GM21360 (cell line): Measurements from ENCODE around the gene KRT72.

Experiments
- ATAC-seq: cut with Tn5 transposase; IDR thresholded peaks from one replicate; pipeline ENCODE4 v1.9.1; 2021; ENCODE audit warnings: mild to moderate bottlenecking, moderate library complexity; ENCODE audit not compliant: unreplicated experiment

KRT72 gene

GRCh38 chr12:52630599-52631200, 29.4 kb upstream of the KRT72 start:
- no peak for ATAC-seq

DNA sequence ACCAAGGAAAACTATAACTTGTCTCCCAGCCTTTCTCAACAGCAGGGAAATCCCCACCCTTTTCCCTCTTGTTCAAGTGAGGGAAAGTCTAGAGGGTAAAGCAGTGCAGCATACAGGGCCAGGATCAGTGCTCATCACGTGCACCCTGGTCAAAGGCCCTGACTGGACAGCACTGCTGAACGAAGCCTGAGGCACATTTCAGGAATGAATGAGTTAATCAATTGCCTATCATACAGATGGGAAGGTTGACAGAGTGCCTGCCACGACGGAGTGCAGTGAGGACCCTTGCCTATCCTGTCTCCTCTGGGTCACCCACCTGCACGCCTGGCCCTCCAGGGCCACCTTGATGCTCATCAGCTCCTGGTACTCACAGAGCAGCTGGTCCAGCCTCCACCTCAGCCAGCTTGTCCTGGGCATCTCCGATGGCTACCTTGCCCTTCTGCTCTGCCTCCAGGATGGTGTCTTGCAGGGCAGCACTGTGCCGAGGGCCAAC, 28.8 kb upstream of the KRT72 start:
- ATAC-seq, result no peak

DNA sequence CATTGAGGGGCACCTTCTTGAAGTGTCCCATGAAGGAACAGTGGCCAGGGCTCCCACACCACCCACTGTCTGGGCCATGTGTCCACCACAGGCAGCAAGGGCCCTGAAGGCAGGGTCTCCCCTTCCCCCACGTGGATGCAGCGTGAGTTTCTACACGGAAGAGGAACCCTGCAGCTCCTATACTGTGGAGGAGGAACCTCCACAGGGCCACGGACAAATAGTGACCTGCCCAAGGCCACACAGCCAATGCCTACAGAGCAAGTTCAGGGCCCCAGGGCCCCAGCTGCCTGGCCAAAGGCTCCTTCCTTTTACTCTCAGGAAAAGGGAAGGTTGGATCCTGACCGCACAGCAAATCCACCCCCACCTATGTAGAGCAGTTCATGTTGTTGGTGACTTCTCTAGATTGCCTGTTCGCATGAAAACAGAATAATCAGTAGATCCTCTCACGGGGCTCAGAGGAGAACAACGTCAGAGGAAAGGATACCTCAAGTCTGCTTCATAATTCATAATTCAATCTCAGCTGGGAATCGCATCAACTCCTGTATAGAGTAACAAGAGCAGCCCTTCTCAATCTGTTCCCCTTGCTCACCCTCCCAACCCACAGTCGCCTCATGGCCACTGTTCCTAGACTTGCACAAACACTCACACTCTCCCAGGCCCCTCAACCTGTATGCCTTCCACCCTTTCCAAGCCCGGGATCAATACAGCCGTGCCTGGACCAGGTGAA, 28.2 kb upstream of the KRT72 start:
- no peak for ATAC-seq

GRCh38 chr12:52628841-52629240, 27.6 kb upstream of the KRT72 start:
- ATAC-seq, result no peak

GRCh38 chr12:52628111-52628507, 26.8 kb upstream of the KRT72 start:
- no peak for ATAC-seq

DNA sequence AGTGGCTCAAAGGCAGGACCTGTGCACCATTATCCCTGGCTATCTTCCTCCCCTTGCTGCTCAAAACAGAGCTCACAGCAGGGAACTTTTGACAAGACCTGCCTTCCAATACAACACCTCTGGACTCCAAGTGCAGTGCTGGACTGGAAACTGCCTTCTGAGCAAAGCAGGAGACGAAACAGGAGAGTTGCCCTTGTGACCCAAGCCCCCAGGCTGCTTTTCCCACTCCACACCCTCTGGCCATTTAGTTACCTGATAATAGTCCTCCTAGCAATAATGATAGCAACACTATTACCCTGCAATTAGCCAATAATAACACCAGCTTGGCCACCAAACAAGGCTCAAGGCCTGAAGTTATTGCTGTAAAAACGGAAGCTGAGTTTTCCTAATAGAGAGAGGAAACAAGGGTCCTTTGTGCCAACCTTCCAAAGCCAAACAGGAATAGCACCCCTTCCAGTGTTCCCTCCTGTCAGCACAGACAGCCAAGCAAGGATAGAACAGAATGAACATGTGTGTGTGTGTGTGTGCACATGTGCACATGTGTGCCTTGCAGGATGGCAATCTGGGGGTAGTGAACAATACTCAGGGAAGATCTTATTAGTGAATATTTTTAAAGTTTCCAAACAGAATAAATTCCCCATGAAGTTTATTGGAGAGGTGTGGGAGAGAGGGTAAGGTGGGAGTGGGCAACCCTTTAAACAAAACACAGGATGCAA, 26.3 kb upstream of the KRT72 start:
- no peak for ATAC-seq

DNA sequence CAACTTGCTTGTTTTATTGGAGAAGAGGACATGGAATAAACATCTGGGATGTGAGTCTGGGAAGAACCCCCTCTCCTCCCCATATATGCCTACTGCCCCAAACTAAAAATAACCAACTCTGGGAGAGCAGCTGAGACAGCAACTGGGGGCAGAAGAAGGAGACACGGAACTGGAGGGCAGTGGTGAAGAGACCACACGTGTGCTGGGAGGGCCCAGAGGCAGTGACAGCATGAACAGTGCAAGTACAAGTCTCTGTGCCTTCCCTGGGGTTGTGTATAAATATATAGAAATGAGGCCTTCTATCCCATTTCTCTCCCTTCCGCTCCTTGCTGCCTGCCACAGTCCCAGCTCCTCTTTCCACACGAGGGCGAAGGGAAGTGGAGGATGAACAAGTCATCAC, 21.1 kb upstream of the KRT72 start:
- ATAC-seq, result no peak

DNA sequence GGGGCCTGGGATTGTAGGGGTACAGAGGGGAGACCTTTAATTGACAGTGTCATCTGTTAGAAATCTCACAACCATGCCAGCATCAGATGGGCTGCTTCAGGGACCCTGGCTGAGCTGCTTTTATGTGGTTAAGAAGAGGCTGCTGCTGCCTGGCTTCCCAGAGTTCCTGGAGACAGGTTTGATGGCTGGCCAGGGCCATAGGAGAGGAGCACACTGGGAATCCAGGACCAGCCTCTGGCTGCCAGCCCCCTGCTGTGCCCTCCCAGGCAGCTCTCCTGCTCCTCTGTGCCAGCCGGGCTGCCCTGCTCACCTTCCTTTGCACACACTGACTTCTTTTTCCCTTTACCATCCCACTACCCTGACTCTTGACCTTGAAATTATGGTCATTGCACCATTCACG, 17.6 kb upstream of the KRT72 start:
- no peak for ATAC-seq

- no peak for ATAC-seq
These were observed 17.0 kb upstream of the KRT72 start, which contains the start of gene KRT73 for GRCh38 chr12:52618216-52618615. Gene KRT73 (minus strand): TSS chr12:52618559. CDS start chr12:52618524, 35 bp downstream.

DNA sequence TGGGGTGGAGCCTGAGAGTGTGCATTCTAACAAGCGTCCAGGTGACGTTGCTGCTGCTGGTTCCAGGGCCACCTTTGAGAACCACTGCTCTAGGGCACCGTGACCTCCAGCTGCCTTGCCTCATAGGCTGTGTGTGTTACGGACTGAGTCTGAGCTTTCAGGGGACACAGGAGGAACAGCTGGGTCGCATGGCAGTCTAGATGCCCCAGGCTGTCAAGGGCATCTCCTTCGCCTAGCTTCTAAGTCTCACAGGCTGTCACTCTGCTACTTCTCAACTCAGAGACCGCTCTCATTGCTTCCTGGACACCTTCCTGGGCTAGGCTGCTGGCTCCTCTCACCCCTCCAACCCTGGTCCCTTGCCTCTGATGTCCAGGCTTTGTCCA, 16.1 kb upstream of the KRT72 start:
- ATAC-seq, result no peak

DNA sequence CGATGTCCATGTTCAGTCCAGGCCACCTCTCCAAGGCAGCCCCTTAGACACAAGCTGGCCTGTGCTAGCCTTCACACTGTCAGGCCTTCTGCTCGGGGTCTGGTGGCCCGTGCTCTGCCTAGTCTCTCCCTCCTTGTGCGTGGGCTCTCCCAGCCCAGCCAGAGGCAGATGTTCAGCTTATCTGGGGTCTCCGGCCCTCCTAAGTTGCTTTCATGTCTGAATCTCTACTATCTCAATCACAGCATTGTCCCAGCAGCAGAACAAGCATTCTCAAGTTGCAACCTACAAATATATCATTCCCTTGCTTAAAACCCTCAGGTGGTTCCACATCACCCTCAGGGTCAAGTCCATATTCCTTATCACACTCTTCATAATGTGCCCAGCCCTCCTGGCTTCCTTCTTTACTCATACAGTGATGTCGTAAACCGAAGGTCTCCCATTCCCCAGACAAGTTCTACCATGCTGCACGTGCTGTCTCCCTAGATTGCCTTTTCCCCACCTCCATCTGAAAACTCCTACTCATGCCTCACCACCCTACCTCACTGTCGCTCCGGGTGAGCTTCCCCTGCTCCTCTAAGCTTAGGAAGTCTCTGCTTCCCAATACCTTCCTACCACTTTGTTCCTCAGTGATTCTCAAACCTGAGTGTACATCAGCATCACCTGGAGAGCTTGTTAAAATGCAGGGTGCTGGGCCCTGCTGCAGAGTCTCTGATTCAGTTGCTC, 15.6 kb upstream of the KRT72 start:
- ATAC-seq, result no peak

- ATAC-seq, result no peak
These were observed 14.6 kb upstream of the KRT72 start for GRCh38 chr12:52615912-52616311.

- ATAC-seq, result no peak
These were observed 14.1 kb upstream of the KRT72 start for GRCh38 chr12:52615208-52615868.

GRCh38 chr12:52614381-52615207, 13.3 kb upstream of the KRT72 start:
- ATAC-seq, result no peak

DNA sequence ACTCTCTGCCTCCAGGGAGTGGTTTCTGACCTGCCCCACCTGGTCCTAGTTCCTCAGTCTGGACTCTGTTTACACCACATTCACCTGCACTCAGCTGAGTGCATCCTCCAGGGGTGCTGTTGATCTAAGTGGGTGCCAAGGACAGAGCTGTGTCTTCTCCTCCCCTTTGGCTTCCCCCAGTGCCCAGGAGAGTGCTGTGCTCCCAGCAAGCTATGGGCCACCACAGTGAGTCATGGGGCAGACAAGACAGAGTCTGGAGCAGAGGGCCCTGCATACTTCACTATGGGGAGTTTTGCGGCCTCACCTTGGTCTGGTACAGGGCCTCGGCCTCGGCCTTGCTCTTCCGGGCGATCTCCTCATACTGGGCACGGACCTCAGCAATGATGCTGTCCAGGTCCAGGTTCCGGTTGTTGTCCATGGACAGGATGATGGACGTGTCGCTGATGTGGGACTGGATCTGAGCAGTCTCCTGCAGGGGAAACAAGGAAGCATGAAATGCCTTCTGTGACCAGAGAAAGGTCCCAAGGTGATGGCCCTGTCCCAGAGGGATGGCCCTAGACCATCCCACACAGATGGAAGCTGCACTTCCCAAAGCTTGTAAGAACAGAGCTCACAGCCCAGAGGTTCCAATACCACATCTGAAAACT, 12.2 kb upstream of the KRT72 start:
- ATAC-seq, result no peak

DNA sequence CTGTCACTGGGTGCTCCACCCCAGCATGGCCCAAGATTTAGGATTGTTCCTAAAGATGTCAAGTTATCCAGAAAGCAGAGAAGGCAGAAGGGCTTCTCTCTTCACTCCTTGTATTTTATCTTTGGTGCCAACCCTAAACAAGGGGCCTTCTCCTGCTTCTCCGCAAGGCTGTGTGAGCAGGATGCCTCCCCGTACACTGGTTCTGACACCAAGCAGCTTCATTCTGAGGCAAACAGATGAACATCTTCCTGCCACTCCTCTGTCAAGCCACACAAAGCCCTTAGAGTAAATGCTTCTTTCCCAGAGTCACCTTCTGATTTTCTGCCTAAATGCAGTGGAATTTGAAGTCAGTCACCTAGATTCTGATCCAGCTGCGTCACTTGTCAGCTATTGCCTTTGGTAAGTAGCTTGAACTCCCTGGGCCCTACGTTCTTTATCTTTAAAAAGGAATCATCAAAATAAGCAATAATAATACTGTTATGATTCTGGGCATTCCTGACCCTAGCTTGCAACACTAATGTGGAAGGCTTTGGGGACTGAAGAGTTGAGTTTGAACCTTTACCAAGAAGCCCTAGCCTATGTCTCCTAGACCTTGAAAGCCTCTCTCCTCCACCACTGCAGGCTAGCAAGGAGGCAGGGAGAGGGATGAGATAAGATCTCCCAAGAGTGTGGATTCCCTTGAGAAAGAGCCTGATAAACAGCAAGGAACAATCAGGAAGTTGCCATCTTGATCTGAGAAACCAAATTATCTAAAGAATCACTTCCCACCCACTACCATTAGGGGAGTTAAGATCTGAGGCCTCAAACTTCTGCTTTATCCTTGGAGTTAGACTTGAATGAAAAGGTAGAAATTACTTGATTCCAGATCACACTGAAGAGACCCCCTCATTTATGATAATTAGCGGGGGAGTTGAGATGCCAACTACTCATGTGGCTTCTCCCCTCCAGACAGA, 11.4 kb upstream of the KRT72 start:
- no peak for ATAC-seq

DNA sequence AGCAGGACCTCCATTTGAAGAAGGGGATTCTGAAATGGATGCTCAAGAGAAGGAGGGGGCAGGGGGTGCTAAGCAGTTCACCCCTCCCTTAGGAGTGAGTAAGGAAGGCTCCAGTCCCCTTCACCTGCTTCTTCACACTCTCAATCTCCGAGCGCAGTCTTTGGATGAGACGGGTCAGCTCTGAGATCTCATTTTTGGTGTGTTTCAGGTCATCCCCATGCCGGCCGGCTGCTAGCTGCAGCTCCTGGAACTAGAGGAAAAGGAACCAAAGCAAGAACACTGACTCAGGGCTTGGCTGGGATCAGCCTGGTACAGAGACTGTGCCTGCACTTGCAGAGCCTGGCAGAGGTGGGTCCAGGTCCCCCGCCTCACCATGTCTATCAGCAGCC, 9.8 kb upstream of the KRT72 start:
- no peak for ATAC-seq
